HL-60/S4 (cell line): Measurements from ENCODE around the gene TRIM38.

Source experiments
- in situ Hi-C: fragments of 300-500 bp; cut with MboI; formaldehyde crosslinking; loops from 2 replicates; pipeline ENCODE4 v1.14.3; 2022; ENCODE audit warnings: low sequenced_read_pairs

The TRIM38 gene

DNA sequence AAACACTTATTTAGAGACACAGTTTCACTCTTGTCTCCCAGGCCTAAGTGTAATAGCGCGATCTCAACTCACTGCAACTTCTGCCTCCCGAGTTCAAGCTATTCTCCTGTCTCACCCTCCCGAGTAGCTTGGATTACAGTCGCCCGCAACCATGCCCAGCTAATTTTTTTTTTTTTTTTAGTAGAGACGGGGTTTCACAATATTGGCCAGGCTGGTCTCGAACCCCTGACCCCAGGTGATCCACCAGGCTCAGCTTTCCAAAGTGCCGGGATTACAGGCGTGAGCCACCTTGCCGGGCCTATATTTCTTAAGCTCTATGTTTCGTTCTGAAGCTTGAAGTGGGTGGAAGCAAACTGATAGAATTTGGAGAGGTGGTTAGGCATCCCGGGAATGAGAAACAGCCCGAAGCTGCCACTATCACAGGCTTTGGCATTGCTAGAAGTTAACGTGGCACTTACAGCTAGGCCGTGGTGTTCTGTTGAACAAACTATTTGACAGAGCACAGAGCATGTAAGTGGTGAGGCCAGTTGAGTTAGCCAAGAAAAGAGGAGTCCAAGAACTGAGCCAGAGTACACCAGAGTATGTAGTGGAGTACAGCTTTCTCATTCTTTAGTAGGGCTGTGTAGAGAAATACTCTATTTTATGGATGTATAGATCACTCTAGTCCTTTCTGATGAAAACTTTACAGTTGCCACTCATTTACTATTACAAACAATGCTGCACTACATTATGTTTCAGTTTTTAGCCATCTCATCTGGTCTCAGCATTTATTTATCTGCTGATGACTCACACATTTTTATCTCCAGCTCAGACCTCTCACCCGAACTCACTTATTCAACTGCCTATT lies 62.7 kb downstream of the TRIM38 start:
- in situ Hi-C loops, result no loop called here

DNA sequence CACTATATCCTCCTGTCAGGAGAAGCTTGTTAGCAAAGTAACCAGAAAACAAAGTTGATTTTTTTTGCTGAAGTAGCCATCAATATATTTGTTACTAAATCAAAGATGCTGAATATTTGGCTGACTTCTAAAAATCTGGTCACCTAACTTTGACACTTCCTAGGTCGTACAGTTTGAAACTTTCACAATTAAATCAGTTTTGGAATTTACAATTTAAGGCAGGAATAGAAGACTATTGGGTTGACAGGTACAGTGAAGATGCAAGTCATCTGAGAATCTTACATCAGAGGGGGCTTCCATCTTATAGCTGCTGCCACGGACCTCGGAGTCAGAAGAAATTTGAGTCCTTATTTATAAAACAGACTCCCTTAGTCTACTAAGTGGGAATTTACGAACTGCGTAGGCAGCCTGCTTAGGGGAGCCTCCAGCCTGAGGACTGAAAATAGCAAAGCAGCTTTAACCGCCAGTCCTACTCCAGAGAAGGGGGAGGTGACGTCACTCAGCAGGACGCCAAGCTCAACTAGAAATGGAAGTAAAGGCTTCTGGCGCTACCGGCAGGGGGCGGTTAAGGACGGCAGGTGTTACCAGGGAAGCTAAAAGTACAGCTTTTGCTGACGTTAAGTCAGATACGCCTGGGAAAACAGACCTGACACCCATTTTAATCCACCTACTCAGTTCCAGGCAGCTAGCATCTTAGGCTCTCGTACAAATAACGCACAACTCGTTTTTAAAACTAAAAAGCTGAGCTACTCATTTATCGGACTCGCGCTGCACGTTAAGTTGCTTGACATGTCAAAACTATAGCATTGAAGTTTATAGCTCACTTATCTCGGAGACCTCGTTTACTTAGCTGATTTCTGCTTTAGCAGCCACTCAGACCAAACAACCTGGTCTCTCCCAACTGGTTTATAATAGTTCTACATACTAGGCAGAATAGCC lies 63.6 kb downstream of the TRIM38 start:
- in situ Hi-C loops, result no loop called here

DNA sequence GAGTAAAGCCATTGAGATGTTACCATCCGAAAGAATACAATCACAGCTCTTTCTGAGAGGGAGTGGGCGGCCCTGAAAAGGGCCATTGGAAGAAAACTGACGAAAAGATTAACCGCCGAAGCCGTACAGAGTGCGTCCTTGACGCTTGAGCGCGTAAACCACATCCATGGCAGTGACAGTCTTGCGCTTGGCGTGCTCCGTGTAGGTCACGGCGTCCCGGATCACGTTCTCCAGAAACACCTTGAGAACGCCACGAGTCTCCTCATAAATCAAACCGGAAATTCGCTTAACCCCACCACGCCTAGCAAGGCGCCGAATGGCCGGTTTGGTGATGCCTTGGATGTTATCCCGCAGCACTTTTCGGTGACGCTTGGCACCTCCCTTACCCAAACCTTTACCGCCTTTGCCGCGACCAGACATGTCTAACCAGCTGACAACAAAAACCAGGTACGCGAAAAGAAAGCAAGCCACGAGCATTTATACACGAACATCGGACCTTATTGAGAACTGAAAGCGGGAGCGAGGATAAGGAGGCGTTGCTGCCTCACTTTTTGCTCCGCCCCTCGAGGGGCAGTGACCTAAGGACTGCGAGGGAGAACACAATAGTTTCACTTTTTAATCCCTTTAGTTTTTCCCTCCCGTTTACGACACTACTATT lies 64.4 kb downstream of the TRIM38 start:
- in situ Hi-C loops, result no loop called here

DNA sequence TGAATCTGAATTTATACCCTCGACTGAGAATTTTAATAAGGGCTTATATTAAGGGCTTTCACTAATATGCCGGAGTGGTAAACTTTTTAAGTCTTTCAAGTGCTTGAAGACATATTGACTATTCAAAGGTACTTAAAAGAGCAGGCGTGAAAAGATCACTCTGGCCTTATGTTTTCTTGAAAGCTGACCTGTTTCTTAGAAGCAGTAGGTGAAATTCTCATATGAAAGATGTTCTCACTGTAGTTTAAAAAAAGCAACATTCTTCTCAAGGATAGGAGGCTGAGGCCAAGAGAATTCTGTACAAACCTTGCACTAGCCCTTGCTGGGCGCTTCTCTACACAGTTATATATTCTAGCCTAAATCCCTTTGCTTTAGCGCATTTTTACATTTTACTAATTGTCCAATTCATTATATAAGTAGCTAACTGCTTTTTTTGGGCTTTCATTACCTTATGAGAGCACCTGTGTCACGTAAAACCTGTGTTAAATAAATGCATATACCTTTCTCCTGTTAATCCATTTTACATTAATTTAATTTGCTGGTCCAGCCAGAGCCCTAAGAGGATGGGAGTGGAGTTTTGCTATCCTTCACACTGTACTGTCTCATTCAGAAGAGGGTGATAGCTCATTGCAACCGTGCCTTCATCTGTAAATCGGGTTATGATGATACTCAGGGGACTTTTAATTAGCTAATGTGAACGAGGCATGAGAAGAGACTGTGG lies 65.0 kb downstream of the TRIM38 start:
- in situ Hi-C loops, result no loop called here

DNA sequence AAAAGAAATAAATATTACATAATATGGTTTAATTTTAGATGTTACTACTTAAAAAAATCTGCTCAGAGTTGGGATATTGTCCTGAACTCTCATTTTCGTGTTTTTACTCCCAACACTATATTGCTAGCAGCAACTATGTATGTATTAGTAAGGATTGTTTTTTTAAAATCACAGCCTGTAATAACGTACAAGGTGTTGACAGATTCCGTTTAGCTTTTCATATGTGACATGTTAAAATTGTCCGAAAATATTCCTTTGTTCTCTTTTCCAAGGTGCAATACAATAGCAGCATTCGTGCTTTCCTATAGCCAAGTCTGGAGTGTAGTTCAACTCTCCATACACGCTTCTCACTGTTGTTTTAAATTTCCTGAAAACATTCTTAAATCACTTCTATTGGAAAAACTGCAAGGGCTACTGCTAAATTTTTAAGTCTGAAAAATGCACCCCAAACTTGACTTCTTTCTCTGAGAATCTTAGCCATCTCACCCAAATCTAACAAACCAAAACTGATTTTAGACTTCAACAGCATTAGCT lies 65.7 kb downstream of the TRIM38 start:
- in situ Hi-C loops, result no loop called here

DNA sequence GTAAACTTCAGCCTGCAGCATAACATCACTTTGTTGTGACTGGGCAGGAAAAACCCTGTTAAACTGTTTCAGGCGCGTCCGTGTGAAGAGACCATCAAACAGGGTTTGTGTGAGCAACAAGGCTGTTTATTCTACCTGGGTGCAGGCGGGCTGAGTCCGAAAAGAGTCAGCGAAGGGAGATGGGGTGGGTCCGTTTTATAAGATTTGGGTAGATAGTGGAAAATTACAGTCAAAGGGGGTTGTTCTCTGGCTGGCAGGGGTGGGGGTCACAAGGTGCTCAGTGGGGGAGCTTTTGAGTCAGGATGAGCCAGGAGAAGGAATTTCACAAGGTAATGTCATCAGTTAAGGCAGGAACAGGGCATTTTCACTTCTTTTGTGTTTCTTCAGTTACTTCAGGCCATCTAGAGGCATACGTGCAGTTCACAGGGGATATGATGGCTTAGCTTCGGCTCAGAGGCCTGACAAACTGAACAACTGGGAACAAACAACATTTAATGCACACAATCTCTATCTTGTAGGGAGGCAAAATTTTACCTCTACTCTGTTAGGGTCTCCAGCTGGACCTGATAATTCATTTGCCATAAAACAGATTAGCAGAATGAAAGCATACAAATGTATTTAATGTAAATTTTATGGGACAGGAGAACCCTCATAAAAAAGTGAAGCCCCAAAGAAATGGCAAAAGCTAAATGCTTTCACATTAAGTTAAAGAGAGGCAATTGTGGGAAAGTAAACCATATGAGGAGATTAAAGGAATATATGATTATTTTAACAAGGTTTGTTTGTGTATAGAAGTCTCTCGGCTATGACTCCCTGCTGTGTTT lies 66.4 kb downstream of the TRIM38 start:
- in situ Hi-C loops, result no loop called here

DNA sequence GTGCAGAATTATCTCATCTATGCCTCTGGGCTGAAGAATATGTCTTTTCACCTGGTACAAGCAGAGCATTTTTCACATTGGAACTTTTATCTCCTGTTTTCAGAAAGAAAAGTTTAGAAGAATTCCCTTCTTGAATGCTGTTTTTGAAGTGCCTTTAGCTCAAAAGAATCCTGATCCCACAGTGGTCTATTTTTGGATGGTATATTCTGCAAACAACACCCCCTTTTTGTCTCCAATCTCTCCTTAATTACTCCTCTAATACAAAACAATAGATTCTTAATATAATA lies 66.9 kb downstream of the TRIM38 start:
- in situ Hi-C loops, result no loop called here

DNA sequence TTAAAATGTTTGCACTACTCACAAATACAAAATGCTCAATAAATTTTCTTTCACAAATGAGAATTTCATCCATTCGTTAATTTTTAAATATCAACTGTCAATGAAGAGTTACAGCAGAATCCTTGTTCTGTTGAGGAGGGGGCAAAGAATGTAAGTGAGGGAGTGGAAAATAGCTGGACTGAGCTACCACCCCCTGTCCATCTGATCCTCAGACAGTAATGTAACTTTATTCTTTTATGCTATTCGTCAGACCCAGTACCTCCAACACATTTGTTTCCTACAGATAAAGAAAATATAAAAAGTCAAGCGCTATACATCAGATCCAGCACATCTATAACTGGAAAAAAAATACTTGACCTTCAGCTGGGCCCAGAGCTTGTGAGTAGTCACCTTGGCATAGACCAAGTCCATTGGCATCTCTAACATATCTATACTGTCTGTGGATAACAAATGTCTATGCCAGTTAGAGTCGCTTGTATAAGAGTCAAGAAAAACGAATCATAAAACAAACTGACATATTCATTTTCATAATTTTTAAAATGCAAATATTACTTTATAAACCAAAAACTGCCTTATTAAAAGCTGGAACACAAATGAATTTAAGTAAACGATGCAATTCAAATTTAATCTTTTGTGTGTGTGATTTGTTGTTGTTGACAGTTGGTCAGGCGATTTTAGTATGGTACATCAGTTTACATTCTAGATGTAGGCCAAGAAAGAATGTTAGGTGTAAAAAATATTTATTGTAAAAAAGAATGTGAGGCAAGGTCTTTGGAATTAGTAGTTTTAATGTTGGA lies 67.5 kb downstream of the TRIM38 start:
- in situ Hi-C loops, result loop anchor here (10.0 kb wide), 4 partner anchors 165 to 1835 kb away; a partner anchor contains a TSS

DNA sequence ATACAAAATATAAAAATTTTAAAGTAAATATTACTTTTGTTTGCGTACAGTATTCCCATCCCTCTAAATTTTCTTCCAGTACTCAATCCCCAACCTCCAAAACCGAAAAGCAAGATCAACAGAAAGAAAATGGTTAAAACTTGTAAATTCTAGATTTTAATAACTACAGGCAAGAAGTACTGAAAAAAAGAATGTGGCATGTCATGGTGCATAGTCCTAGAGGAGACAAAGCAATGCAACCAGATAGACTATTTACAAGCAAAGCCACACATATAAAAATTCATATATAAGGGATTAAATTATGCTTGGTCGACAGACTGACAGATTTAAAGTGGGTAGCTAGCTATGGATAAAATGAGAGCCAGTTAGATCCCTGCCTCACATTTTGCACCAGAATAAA lies 68.1 kb downstream of the TRIM38 start:
- in situ Hi-C loops, result loop anchor here (10.0 kb wide), 4 partner anchors 164 to 1834 kb away; a partner anchor contains a TSS

DNA sequence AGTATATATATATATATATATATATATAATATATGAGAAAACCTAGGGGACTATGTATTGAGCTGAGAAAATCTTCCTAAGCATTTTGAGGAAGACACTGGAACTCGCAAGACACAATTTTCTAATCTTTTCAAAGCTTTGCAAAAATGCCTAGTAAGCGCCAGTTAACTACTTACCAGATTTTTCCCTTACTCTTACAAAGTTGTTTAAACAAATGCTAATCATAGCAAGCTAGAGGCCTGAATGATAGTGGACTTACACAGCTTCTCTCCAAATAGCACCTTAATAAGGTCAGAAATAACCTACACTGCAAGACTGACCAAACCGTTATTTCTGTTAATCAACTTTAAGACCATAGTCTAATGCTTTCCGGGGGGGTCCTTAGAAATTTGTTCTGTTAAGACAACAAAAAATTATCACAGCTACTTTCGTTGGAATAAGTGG lies 68.6 kb downstream of the TRIM38 start:
- in situ Hi-C loops, result loop anchor here (10.0 kb wide), 4 partner anchors 164 to 1834 kb away; a partner anchor contains a TSS

DNA sequence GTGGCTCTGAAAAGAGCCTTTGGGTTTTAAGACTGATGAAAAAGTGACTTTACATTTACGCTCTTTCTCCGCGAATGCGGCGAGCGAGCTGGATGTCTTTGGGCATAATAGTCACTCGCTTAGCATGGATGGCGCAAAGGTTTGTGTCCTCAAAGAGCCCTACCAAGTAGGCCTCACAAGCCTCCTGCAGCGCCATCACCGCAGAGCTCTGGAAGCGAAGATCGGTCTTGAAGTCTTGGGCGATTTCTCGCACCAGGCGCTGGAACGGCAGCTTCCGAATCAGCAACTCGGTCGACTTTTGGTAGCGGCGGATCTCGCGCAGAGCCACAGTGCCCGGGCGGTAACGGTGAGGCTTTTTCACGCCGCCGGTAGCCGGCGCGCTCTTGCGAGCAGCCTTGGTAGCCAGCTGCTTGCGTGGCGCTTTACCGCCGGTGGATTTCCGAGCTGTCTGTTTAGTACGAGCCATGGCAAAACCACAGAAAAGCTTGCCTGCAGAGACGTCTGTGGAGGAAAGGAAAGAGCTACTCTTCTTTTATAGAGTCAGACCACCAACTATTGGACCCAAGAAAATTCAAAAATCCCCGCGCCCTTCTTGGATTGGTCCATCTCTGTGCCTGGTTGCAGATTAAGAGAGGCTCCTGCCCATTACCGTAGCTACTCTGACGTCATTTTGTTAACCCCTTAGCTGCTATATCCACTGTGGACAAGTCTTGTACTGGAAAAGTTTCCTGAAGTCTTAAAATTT lies 69.2 kb downstream of the TRIM38 start:
- in situ Hi-C loops, result loop anchor here (10.0 kb wide), 4 partner anchors 163 to 1833 kb away; a partner anchor contains a TSS

DNA sequence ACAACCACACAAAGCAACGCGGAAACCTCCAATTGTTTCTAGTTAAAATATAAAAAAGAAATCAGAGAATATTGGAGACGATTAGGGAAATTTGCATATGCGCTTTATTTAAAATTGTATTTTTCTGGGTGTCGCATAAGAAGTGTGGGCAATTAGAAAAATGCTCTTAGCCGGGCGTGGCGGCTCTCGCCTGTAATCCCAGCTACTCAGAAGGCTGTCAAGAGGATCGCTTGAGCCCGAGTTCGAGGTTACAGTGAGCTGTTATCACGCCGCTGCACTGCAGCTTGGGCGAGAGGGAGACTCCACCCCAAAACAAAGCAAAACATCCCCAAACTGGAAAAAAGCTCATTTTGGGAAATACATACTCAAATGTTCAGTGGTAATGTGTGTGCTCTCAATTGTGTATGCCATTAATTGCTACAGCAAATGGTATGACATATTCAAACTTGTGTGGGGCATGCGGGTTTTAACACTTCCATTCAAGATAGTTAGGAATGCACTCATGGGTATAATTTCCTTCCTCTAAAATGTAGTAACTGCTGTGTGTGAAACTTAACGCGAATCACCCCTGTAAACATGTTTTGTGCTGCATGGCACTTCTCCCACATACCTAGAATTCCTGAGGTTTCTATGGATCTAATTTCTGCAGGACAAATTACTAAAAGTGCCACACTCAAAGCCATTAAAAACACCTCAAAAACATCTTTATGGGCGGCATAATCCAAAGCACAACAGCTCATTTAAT lies 69.9 kb downstream of the TRIM38 start:
- in situ Hi-C loops, result loop anchor here (10.0 kb wide), 4 partner anchors 162 to 1832 kb away; a partner anchor contains a TSS

DNA sequence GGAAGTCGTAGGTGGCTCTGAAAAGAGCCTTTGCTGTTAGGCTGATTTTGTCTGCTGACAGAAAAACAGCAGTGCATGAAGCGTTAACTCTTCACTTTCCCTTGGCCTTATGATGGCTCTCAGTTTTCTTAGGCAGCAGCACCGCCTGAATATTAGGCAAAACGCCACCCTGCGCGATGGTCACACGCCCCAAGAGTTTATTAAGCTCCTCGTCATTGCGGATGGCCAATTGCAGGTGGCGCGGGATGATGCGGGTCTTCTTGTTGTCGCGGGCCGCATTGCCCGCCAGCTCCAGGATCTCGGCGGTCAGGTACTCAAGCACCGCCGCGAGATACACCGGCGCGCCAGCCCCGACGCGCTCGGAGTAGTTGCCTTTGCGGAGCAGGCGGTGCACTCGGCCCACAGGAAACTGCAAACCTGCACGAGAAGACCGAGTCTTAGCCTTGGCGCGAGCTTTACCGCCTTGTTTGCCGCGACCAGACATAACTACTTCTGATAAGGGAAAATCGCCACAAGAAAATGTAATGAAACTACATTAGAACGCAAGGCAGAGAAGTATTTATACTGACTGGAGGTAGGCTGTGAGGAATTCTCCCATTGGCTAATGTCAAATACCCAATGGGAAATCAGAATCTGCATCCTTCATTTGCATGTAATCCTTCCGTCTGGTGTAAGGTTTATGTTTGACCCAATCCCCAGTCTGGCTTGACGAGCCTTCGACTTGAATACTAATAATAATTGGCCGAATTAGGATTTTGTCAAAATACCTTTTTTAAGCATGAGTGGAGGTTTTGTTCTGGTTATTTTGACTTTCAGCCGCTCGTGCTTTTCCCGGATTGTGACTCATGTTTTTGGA lies 70.7 kb downstream of the TRIM38 start:
- in situ Hi-C loops, result loop anchor here (10.0 kb wide), 4 partner anchors 161 to 1831 kb away; a partner anchor contains a TSS

DNA sequence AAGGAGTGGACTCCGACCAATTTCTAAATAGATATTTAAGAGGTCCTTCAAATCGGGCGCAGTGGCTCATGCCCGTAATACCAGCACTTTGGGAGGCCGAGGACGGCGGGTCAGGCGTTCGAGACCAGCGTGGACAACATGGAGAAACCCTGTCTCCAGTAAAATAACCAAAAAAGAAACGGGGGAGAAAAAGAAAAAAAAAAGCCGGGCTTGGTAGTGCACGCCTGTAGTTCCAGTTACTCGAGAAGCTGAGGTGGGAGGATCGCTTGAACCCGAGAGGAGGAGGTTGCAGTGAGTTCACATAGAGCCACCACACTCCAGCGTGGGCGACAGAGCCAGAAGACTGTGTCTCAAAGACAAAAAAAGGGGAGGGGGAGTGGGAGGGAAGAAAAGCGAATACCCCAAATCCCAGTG lies 71.3 kb downstream of the TRIM38 start:
- in situ Hi-C loops, result loop anchor here (10.0 kb wide), 4 partner anchors 161 to 1831 kb away; a partner anchor contains a TSS

DNA sequence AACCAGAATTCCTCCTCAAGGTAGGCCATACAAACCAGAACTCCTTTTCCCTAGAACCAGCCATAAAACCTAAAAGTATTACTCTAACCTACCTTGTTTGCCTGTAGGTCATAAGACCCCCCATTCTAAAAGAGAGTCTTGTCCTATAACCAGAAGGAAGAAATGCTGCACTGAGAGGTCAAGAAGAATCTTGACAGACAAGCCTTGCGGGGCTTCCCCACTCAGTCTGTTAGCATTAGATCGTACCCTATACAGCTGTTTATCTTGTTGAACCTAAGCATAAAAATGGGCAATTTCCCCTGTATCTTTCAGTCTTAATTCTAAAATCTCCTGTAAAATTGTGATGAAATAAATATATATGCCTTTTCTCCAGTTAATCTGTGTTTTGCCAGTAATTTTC lies 72.3 kb downstream of the TRIM38 start:
- in situ Hi-C loops, result loop anchor here (10.0 kb wide), 4 partner anchors 160 to 1830 kb away; a partner anchor contains a TSS
